Suppressor macrophage (primary cell): ENCODE data around the gene PCSK4.
"Not testable (repeated sequence)": the region's sequence is repeated elsewhere in the genome, so short reads cannot be mapped to it uniquely, and the experiment has no call there.

Source experiments
- DNase-seq, 4 experiments: peaks; one replicate each; pipeline ENCODE4 v3.0.0-alpha.2; 2020 to 2022

Gene PCSK4

DNA sequence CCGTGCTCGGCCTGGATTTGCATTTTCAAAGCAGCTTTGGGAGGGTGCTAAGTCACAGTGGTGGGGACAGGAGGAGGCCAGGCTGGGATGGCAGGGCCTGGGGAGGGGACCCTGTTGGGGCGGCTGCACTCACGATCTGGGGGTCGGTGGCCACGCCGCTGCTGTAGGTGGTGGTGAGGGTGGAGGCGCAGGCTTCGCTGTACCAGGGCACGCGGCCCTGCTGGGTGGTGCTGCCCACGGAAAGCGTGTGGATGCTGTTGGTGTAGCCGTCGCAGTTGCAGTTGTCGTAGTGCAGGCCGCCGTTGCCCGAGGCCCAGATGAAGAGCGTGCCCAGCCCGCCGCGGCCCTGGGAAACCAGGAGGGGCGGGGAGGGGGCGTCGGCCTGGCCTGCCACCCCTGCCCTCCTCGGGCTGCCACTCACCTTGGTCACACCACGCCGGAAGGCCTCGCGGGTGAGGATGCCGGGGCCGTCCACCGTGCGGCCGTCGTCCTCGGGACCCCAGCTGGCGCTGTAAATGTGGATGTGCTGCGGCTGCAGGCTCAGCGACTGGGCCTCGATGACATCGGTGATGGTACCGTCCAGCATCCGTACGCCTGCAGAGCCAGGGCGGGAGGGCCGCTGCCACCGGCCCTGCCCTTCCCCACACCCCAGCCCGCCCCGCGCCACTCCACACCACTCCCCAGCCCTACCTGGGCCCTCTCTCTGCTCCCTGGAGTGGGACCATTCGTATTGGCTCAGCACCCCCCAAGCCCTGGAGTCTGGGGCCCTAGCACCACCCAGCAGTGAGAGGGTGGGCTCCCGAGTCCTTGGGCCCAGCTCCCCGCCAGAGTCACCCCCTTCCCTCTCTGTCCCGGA, 3.2 kb downstream of the PCSK4 start:
- no peak for DNase-seq

DNA sequence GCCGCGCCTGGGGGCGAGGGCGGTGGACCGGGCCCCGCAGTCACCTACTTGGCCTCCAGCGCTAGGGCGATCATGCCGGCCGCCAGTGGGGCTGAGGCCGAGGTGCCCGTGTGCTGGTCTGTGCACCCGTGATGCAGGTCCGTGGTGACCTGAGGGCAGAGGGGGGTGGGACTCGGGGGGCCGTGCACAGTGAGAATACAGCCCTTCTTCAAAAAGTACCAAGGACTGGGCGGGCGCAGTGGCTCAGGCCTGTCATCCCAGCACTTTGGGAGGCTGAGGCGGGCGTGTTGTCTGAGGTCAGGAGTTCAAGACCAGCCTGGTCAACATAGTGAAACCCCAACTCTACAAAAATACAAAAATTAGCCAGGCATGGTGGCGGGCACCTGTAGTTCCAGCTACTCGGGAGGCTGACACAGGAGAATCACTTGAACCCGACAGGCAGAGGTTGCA, 6.1 kb downstream of the PCSK4 start:
- no peak for DNase-seq

DNA sequence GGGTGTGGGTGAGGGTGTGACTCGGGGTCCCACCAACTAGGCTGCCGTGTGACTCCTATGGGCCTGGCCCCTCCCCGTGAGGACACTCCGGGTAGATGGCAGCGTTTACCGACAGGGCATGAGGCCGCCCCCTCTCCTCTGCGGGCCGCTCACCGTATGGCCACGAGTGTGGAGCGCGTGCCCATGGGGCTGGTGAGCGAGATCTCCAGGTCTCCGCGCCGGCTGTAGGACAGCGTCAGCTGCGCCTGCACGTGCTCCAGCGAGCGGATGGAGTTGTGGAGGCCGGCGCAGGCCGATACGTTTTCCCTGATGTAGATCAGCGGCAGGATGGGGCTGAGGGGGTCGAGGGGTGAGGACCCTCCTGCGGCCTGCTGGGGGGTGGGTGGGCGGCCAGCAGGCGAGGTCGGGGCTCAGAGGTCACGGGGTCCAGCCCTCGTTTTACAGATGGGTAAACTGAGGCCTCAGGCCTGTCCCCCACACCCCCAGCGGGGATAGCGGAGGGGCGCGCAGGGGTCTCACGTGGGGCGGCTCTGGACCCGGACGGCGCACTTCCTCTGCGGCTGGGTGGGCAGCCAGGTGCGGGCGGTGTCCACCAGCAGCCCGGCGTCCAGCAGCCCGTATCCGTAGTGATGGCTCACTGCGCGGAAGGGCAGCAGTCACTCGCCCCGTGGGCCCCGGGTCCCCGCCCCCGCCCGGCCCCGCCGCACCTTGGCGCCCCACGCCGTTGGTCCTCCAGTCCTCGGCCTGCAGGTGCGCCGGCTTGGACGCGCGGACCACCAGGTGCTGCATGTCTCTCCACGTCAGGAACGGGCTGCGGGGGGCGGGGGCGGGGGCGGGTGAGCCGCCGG, 6.8 kb downstream of the PCSK4 start:
- DNase-seq, result no peak

DNA sequence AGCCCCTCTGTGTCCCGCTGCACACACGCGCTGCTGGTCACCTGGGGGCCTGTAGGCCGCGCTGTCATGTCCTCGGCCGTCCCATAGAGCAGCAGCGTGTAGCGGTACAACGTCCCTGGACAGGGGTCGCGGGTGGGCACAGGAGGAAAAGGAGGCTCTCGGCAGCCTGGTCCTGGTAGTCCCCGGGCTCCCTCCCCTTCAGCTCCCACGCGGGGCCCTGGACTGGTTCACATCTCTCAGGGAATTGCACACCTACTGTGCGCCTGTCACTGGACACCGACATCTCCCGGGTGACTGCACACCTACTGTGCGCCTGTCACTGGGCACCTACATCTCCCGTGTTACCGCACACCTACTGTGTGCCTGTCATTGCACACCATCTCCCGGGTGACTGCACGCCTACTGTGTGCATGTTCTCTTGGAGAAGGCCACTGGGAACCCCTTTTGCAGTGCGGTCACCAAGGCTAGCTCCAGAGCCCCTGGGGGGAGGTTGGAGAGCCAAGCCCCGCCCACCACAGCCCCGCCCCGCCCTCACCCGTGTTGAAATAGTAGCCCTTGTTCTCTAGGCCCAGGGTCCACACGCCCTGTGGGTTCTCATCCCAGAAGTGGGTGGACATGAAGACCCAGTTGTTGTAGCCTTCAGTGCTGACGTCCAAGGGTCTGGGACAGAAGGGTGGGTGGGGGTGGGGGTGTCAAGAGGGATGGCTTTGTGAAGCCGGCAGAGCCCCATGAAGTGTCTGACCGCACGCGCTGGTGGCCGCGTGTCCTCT, 7.6 kb downstream of the PCSK4 start:
- no peak for DNase-seq

DNA sequence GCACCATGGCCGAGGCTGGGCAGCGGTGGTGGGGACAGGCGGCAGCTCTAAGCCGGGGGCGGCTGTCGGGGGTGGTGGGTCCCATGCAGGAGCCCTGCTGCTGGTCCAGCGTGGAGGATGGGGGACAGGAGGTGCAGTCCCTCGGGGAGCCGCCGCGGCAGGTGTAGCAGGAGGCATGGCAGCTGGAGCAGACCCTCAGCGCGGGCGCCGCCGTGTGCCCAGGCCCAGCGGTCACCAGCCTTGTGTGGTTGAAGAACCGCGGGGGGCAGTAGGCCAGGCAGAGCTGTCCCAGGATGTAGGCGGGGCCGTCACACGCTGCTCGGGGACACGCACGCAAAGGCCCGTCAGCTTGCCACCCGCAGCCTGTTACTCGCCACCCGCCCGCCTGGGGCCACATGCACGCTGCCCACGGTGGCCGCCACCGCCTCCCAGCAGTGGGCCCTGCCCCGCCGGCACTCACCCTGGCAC, 8.2 kb downstream of the PCSK4 start:
- no peak for DNase-seq

DNA sequence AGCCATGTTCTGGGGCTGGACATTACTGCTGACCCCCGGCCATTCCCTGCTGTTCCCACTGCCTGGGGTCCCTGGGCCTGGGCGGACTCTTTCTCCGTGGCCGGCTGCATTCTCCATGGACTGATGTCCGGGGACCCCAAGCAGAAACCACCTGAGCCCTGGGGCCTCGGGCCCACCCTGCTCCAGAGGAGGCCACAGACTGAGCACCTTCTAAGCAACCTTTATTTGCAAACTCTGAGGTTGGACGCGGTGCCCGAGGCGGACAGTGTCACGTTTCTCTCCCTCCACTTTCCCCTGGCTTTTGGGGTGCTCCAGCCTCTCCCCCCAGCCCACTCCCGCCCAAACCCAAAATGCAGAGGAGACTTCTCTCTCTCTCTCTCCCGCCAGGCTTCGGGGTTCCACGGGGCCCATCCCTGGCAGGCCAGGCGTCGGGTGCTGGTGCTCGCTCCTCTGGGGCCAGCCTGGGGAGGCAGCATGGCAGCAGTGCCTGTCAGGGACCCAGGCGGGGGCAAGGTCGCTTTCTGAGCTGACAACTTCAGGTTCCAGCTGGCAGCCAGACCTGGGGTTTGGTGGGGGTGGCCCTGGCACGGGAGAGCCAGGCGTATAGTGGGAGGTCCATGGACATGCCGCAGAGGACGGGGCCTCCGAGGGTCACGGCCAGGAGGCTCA, 8.8 kb downstream of the PCSK4 start:
- no peak for DNase-seq

DNA sequence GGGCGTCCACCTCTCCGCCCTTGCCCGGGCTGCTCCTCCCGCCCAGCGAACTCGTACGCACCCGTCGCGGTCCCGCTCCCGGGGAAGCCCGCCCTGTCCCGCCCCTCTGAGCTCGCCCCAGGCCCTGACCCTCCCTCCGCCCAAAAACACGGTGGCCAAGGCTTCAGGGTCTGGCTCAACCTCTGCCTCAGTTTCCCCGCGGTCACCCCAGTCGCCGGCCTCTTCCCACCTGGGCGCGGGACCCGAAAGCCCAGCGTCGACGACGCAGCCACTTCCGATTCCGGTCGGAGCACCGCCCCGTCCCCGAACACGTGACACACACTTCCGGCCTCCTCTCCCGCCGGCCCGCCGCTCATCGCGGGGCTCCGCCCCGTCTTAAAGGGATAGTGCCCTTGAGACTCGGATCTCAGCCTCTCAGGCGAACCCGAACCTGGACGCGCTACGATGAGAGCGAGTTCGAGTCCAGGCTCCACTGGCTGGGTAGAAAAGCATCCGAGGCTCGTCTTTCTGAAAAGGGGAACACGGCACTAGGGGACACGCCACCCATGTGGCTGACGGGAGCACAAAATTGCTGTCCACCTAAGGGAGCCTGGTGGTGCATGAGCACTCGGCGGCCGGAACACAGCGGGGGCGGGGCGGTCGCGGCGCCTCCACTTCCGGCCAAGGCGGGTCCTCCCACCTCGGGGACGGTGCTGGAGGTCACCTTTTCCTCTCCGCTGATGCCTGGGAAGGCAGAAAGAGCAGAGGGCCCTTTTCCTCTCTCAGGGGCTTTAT, 11.0 kb downstream of the PCSK4 start, which contains the start of gene C19orf25:
Gene C19orf25 (minus strand): TSS at position 282 of the 774 bp plus-strand sequence. CDS start 312 bp downstream, outside the sequence.
- DNase-seq, result peak; percentile 96 to 98 (median 97)

DNA sequence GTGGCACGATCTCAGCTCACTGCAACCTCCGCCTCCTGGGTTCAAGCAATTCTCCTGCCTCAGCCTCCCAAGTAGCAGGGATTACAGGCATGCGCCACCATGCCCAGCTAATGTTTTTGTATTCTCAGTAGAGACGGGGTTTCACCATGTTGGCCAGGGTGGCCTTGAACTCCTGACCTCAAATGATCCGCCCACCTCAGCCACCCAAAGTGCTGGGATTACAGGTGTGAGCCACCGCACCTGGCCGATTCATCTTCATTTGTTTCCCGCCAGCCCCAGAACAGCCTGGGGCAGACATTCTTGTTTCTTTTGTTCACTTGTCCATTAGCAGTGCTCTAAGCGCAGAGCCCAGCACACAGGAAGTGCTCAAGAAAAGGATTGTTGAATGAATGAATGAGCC, 13.1 kb downstream of the PCSK4 start:
- not testable (repeated sequence) for DNase-seq

DNA sequence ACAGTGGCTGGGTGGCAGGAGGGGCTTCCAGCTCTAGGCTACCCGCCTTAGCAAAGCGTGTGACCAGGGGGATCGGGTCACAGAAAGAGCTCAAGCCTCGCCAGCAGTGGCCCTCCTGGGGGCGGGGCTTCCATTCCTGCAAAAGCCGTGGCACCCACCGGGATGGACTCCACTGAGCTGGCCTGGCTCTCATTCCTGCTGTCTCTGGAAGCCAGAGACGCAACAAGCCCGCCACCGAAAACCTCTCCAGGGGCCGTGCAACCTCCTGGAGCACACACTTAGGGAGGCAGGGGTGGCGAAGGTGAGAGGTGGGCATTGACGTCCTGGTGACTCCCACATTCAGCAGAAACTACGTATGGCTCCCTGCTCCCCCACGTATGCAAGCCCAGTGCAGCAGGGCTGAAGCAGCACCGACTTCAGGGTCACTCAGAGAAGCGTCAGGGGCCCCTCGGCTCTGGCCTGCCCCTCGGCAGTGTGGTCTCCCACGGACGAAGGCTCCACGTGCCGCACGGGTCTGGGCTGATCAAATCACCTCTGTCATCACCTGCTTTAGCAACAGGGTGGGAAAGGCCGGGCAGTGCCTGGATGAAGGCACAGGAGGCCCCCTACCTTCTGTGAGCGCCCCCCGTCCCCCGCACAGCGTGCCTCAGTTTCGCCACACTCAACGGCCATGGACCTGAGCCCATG, 14.3 kb downstream of the PCSK4 start:
- DNase-seq, result no peak

DNA sequence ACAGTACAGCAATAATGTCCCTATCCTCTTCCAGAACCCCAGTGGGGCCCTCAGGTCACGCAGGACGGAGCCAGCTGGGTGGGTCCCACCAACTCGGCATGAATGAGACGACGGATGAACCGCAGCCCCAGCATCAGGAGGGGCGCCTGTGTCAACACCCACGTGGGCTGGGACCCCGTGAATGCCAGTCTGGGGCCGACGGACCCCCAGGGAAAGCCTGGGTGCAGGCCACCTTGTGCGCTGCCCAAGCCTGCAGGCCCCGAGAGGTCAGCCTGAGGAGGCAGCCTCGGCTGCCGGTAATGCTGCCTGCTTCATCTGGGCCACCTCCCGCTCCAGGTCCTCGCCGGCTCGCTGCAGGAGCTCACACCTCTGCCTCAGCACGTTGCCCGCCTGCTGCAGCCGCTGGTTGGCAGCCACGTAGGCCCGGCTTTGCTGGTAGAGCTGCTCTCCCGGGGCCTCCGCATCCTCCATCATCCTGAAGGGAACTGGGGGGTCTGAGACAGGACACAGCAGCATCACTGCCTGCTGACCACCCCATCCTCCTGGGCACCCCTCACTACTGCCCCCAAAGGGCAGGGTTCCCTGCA, 15.3 kb downstream of the PCSK4 start:
- DNase-seq, result no peak

DNA sequence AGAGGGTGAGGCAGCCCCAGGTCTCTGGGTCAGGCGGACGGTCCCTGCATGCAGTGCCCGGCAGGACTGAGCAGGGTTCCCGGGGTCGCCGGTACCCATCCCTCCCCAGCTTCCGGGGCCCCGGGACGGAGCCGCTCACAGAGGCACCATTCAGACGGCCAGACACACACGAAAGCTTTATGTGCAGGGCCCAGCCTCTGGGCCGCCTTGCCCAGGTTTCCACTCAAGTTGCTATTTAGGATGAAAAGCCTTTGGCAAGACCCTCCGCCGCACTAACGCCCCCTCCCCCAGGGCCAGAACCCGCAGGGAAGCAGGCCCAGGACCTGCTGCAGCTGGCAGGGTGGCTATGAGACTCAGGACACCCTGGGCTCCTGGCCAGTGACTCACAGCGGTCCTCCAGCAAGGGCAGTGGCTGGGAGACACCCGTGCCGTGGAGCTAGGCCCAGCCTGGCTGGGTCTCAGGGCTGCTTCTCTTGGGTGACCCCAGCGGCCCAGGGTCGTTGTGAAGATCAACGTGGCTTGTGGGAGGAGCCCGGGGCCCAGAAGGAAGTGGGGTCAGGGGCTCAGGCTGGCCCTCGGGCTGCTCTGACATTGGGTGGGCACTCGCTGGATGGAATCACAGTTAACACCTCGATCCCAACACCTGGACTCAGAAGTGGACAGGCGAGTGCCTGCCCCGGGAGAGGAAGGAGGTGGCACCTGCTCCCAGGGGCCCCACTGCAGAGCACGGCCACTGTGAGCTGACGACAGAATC, 16.0 kb downstream of the PCSK4 start:
- no peak for DNase-seq

DNA sequence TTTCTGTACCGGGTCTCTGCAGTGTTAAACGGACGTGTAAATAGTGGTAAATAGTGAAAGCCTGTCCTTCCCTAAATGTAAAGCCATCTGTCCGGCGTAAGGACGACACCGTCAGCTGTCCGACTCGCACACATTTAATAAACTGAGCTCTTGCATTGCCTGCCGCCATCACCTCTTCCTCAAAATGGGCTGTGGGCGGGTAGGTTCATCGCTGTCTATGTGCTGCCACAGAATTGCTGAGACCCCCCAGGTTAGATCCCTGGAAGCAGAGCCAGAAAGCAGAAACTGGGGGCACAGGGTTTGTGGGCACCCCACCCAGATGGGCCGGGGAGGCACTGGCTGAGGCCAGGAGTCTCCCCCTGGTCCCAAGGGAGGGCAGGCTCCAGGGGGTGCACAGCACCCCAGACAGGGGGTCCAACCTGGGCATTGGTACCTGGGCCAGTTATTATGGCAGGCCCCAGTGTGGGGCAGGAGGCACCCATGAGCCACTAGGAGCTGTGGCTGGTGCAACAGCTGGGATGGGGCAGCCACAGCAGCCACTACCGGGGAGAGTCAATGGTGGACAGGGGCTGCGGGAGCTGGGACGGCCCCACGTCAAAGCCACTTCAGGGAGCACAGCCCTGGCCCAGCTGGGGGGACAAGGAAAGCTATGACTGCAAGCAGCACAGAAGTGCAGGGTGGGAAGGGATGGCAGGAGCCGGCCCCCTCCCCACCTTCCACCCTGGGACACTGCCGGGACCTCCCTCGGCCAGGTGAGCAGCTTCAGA, 16.9 kb downstream of the PCSK4 start:
- DNase-seq, result no peak

DNA sequence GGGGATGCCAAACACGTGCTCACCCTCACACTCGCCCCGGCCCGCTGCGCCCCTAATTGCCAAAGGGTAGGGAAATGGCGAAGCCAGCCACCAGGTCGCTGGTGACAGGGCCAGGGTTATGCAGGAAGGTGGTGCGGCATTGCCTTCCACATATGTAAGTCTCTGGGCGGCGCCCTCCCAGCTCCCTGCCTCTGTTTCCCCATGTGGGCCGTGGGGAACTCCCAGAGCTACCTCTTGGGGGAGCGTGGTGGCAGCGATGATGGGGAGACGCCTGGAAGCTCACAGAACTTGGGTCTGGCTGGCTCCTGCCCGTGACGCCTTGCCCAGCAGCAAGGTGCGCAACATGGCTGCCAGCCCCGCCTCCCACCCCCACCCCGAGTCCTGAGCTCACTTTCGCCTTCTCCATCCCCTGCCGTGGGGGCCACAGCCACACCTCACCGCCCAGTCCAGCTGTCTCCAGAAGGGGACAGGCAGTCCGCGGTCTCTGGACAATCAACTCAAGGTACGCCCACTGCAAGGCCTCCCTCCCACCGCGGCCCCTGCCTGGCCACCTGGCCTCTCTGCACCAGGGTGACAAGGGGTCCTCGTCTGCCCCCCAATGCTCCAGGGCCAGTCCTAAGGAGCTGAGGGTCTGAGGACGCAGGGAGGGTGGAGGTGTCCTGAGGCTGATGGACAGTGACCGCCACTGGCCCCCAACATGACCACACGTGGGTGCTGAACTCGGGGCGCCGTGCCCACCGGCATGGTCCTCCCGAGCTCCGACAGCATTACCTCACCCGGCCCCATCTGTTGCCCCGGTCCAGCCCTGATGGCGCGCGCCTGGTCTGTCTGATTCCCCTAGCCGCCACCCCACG, 17.7 kb downstream of the PCSK4 start:
- no peak for DNase-seq

DNA sequence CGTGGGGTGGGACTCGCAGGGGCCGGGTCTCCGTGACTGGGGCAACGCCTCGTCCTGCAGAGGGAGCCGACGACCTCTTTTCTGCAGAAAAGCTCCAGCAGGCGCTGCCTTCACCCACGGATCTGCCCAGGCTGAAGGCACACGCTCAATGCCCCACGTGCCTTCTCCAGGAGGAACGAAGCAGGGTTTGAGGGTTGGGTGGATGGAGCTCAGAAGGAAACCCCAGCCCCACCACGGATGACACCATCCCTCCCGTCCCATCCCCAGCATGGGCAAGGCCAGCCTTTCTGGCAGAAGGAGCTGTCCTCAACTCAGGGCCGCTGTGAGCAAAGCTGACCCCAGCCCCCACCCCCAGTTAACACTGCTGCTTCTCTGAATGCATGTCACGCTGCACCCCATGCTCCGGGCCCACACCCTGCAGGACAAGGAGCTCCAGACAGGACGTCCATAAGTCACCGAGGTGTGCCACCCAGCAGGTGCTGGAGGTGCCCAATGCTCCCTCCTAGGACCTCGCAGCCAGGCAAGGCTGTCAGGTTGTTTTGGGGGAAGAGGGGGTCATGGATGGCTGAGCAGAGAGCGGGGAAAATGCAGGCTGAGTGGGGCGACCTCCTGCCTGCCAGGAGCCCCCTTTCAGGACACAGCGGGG, 18.5 kb downstream of the PCSK4 start:
- DNase-seq, result peak; percentile 13 to 67 (median 56)

DNA sequence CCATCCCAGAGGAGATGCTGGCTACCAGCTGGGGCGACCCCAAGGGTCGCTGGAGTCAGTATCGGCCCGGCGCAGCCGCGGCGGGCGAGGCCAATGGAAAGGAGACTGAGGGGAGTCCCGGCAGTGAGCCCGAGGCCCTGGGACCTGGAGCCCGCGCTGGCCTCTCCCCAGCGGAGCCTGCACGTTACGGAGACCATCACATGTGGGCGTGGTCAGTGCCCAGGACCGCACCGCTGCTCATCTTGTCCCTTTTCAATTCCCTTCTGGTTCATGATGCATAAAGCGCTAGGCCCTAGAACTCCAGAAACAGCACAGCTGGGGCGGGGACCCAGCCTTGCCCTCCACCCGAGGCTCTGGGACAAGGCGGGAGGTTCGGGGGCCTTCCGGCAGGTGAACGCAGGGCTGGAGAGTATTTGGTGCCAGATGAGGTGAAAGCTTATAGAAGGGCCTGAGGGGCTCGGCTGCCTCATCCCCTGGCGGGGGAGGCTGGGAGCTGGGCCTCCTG, 19.1 kb downstream of the PCSK4 start:
- DNase-seq, result peak in 1 of 4 experiments; percentile 33

DNA sequence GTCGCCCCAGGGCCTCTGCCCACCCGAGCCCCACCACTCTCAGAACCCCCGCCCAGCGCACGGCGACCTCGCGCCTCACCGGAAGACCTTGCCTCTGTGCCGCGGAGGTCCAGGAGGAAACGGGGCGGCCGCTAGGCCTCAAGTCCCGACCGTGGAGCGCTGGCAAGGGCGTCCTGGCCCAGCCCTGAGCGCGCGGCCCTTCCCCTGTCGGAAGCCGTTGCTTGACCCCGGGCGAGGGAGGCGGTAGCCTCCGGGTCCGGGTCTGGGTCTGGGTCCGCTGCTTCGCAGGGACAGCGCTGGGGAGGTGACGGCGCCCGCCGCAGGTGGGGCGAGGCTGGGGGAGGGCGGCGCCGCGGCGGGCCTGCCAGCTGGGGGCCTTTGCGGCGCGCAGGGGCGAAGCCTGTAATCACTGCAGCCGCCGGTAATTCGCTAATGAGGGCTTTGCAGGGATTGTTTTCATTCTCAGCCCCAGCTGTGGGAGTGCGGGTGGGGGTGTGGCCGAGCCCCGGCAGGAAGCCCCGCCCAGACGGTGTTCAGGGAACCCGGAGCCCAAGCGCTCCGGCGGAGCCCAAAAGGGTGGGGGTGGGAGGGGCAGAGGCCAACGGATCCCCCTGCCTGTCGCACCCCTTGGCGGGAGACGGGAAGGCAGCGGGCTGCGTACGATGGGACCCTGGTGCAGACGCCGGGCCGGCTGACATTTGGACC, 19.7 kb downstream of the PCSK4 start:
- DNase-seq, result peak in 2 of 4 experiments; percentile 40 to 55
